ENCODE measurements around the gene PHF21B.
"Not testable (repeated sequence)": the region's sequence is repeated elsewhere in the genome, so short reads cannot be mapped to it uniquely, and the experiment has no call there.

The PHF21B gene

GRCh38 chr22:44933666-44934453 lies 75.9 kb downstream of the PHF21B start:
- DNase-seq (ENCODE audit: low read depth): no peak

DNA sequence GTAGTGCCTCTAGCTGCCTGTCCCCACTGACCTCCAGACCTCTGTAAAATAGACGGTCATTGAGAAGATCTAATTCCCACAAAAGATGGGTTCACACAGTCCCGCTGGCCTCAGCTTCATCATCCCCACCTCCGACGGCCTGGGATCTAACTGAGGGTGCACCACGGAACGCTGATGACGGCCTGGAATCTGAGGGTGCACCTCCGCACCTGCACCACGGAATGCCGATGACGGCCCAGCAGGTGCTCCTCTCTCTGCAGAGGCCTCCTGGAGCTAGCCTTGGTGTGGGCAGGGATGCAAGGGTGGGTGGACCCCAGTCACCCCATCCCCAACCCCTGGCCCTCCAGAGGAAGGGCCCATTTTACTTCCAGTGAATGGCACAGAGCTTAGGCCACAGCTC lies 77.3 kb downstream of the PHF21B start:
- DNase-seq (ENCODE audit: low read depth): no peak

GRCh38 chr22:44931766-44932165 lies 78.0 kb downstream of the PHF21B start:
- DNase-seq (ENCODE audit: low read depth): no peak

DNA sequence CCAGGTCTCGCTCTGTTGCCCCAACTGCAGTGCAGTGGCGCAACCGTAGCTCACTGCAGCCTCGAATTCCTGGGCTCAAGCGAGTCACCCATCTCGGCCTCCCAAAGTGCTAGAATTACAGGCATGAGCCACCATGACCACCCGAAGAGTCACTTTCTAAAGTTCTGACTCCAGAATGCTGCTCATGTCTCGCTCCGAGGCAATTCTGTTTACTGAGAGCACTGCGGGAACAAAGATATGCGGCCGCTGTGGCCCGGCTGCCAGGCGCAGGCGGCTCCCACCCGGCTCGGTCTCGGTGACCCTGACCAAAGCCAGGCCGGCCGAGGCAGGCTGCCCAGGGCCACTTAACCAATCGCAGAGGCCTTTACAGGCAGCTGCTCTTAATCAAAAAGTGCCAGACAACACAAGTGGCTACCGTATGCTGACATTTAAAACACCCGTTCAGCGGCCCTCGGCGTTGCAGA lies 78.7 kb downstream of the PHF21B start:
- no peak for DNase-seq (ENCODE audit: low read depth)

GRCh38 chr22:44930711-44931035 lies 79.1 kb downstream of the PHF21B start:
- DNase-seq (ENCODE audit: low read depth): no peak

- no peak for DNase-seq (ENCODE audit: low read depth)
Observed at GRCh38 chr22:44930016-44930710, 79.6 kb downstream of the PHF21B start.

DNA sequence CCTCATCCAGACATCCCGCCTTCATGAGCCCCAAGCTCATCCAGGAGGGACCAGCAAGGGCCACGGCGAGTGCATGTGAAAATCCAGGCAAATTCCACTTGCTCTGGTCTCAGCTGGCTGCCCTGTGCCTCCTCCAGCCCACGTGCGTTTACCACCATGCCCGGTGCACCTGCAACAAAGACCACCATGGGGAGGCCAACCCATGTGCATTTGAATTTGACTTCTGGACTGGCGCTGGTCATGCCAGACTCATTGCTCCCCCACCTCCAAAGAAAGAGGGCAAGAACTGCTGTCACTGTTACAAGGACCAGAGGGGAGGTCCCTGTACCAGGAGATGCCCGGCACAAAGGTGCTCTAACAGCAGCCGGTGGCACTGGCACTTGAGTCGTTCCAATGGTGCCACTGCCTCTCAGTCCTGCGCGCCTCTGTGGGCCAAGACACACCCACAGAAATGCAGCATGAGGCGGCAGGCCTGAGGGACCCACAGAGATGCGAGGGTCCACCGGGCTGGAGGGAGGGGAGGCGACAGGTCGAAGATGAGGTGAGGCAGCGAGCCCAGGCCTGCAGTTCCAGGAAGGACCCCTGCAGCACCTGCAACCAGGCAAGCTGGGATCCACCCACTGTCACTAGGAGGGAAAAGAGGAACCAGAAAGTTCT lies 80.3 kb downstream of the PHF21B start:
- no peak for DNase-seq (ENCODE audit: low read depth)

- DNase-seq (ENCODE audit: low read depth): no peak
Observed at GRCh38 chr22:44928711-44929358, 81.0 kb downstream of the PHF21B start.

GRCh38 chr22:44928136-44928463 lies 81.7 kb downstream of the PHF21B start:
- DNase-seq (ENCODE audit: low read depth): no peak

DNA sequence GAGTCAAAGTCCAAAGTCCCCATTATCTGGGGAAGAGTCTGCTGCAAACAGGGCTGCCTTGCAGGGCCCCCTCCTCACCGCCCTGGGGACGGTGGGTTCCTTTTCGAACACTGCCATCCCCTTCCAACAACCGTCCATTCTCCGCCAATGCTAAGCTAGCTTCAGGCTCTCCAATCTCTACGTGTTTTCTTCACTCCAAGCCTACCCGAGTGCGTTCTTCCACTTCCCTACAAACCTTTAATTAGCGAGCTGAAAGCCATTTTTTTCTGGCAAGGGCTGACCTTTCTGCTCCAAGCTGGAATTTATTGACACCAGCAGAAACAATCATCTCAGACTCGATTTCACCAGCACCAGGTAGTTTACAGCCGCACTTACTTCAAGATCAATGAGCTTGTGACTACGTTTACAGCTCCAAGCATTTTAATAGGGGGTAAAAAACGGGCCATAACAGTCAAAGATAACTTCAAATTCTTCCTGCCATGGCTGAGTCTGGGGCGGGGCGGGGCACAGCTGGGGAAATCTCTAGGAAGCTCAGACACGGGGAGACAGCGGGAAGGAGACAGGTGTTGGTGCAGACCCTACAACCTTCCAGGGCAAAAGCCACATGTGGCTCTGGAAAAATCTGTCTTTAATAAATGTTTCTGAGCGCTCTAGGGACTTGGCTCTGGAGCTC lies 82.2 kb downstream of the PHF21B start:
- DNase-seq (ENCODE audit: low read depth): no peak

DNA sequence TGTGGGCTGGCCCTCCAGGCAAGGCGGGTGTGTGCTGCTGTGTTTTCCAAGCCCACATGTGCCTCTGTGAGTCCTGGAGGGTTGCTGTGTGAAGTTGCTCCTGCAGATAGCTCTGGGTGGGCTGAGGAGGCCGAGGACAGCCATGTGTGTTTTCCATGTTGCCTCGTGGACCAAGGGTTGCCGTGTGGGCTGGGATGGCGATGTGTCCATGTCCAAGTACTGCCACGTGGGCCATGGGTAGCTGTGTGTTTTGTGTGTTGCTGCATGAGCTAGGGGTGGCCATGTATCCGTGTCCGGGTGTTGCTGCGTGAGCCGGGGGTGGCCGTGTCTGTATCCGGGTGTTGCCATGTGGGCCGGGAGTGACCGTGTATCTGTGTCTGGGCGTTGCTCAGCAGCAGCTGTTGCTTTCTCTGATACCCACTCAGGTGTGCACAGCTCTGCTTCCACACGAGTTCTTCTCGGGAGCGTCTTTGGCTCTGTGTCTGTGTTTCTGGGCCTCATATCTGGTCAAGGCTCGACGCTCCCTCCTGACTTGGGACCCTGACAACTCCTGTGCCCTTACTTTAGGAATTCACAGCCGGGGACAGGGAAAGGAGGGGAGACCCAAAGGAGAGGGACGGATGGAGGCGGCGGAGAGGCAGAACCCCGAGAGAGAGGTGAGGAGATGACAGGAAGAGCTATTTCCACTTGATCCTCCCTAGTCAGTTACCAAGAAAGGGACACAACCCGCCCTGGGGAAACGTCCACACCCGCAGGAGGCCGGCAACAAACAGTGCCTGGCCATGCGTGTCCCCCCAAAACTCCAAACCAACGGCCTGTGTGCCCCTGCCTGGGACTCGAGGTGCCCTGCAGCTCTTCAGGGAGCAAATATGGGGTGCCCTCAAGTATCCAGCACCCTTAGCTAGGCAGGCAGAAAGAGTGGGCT lies 83.1 kb downstream of the PHF21B start:
- no peak for DNase-seq (ENCODE audit: low read depth)

GRCh38 chr22:44926124-44926475 lies 83.7 kb downstream of the PHF21B start:
- DNase-seq (ENCODE audit: low read depth): no peak

DNA sequence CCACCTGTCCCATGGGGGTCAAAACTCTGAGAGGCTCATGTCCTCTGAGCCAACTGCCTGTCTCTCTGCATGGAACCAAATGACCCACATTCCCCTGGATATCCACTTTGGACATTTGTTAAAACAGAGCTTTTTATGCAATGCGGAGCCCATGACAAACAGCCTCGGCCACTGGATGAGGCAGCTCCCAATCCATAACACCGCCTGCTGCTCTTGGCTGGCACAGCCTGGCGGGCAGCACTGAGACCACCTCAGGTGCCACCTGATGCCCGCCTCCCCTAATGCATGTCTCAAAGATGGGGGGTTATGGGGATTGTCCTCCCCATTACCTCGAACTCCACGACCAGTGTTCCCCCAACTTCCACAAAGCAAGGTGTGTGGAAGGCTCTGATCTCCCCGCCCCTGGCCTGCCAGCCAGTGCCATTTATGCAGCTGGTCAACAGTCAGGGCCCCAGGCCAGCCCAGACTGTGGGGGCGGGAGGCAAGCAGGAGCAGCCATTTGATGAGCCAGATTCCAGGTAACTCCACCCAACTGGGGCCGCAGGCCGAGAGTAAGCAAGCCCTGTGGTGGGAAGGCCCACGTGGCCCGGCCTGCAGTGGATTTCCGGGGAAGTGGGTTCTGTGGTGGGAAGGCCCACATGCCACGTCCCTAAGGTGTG lies 84.2 kb downstream of the PHF21B start:
- DNase-seq (ENCODE audit: low read depth): no peak

DNA sequence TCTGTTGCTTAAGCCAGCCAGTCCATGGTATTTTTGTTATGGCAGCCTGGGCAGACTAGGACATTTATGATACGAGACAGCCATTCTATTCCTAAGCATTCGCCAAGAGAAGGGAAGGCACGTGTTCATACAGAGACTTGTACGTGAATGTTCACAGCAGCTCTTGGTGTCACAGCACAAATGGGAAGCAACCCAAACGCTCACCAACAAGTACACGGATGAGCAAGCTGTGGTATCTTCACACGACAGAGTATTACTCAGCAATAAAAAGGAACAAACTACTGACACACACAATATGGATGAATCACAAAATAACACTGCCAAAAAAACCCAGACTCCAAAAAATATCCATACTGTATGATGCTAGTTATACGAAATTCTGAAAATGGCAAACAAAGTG lies 85.1 kb downstream of the PHF21B start:
- no peak for DNase-seq (ENCODE audit: low read depth)

GRCh38 chr22:44924098-44924497 lies 85.7 kb downstream of the PHF21B start:
- DNase-seq (ENCODE audit: low read depth): no peak

- not testable (repeated sequence) for DNase-seq (ENCODE audit: low read depth)
Observed at GRCh38 chr22:44921766-44922165, 88.0 kb downstream of the PHF21B start.

GRCh38 chr22:44920183-44920582 lies 89.6 kb downstream of the PHF21B start:
- DNase-seq (ENCODE audit: low read depth): no peak

DNA sequence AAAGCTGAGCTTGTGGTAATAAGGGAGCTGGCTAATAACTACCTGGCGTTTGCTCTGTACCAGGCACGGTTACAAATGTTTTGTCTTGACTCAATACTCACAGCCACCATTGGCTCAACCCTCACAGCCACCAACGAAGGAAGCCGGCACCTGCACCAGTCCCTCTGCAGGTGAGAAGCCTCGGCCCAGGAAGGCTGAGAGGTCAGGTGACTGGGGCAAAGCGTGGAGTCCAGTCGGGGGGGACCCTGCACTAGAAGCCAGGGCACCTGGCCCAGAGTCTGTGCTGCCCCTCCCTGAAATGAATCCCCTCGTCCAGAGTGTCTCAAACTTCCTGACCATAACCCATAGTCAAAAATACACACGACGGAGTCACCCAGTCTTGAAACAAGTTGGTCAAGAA lies 90.1 kb downstream of the PHF21B start:
- no peak for DNase-seq (ENCODE audit: low read depth)

- no peak for DNase-seq (ENCODE audit: low read depth)
Observed at GRCh38 chr22:44918925-44919392, 90.8 kb downstream of the PHF21B start.

DNA sequence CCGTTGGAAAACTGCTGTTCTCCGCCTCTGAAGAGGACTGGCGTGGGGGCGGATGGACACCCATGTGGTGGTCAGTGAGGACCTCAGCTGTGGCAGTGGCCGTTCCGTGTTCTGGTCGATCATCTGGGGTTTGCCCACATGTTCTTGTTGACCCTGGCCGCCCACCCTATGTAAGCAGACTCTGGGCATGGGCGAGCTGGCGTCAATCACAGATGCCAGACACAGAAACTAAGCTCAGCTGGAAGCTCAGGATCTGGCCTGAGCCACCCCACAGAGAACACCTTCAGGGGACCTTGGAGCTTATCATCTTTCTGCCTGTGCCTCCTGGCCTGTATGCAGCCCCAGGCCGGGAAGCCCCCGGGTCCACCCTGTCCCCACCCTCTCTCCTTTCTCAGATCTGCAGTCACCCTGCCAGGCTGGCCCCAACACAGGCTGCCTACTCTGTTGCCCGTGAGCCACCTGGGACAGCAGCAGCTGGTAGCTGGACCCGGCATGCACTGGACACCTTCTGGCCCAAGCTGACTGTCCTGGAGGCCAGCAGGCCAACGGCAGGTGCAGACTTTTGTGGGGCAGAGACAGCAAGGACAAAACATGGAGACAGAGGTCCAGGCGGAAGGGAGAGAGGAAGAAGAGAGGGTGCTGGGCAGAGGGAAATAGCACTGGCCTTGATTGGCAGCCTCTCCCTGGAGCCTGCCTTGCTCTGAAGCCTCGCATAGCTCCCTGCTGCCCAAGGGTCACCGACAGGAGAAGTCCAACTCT lies 91.5 kb downstream of the PHF21B start:
- no peak for DNase-seq (ENCODE audit: low read depth)

Data from HS-27A (cell line).